ENCODE results near the gene HEXB. TPM values are rescaled to one million over a fixed set of nuclear protein-coding genes. Genes with fewer than 3 reads are reported as not detected.

HEXB gene
- polyA plus RNA-seq, 1 experiment, result 246 TPM

GRCh38 chr5:74648835-74649293 is 36.2 kb upstream of the HEXB start:
- TF ChIP-seq CTCF (IDR thresholded peaks at IDR 0.05; ENCODE audit: low read depth, low read length), result peak; percentile 71
- Histone ChIP-seq H3K4me3 (ENCODE audit: low read depth, low read length) (no peak overlapping the region), H3K9me3 (ENCODE audit: control insufficient read depth, insufficient read depth, low read length) (no peaks in the 10 kb centered on the region), H3K27ac (ENCODE audit: low read depth, low read length) (no peak overlapping the region), H3K27me3 (ENCODE audit: control insufficient read depth, insufficient read depth, low read length) (no peaks in the 10 kb centered on the region)
- ChIA-PET POLR2A (interaction anchor here (0.9 kb wide), 1 partner anchor 8 kb away, joined by 3 read pairs; the partner anchor contains the start of gene ENC1), CTCF (interaction anchor here (0.7 to 2.6 kb wide), 27 partner anchors 8 to 1059 kb away, joined by 3 to 63 read pairs (median 4); partner anchors contain the start of gene ENC1)
- no peak for DNase-seq (ENCODE audit: low read depth, low spot score)

- H3K27me3 ChIP-seq (ENCODE audit: control insufficient read depth, insufficient read depth, low read length), result no peaks in the 10 kb centered on the region
- H3K27ac ChIP-seq (ENCODE audit: low read depth, low read length), result no peak overlapping the region
- H3K9me3 ChIP-seq (ENCODE audit: control insufficient read depth, insufficient read depth, low read length), result no peaks in the 10 kb centered on the region
- no peak for DNase-seq (ENCODE audit: low read depth, low spot score)
- no peak overlapping the region for H3K4me3 ChIP-seq (ENCODE audit: low read depth, low read length)
- POLR2A ChIA-PET, result interaction anchor here (0.9 kb wide), 2 partner anchors 9 to 741 kb away, joined by 3 read pairs; partner anchors contain the start of gene ENC1
- CTCF ChIA-PET, result interaction anchor here (0.7 to 2.6 kb wide), 29 partner anchors 8 to 1059 kb away, joined by 3 to 63 read pairs (median 4); partner anchors contain the start of gene ENC1
- TF ChIP-seq CTCF (IDR thresholded peaks at IDR 0.05; ENCODE audit: low read depth, low read length), result no peak
Observed at GRCh38 chr5:74649421-74649973, 35.5 kb upstream of the HEXB start.

GRCh38 chr5:74651710-74652109 is 33.3 kb upstream of the HEXB start:
- no peak for DNase-seq (ENCODE audit: low read depth, low spot score)
- no peak overlapping the region for H3K27ac ChIP-seq (ENCODE audit: low read depth, low read length)
- no peaks in the 10 kb centered on the region for H3K9me3 ChIP-seq (ENCODE audit: control insufficient read depth, insufficient read depth, low read length)
- CTCF ChIA-PET, result no interaction called here
- POLR2A ChIA-PET, result no interaction called here
- no peak for TF ChIP-seq CTCF (IDR thresholded peaks at IDR 0.05; ENCODE audit: low read depth, low read length)
- no peak overlapping the region for H3K4me3 ChIP-seq (ENCODE audit: low read depth, low read length)
- no peaks in the 10 kb centered on the region for H3K27me3 ChIP-seq (ENCODE audit: control insufficient read depth, insufficient read depth, low read length)

- no peaks in the 10 kb centered on the region for H3K9me3 ChIP-seq (ENCODE audit: control insufficient read depth, insufficient read depth, low read length)
- no peak for TF ChIP-seq CTCF (IDR thresholded peaks at IDR 0.05; ENCODE audit: low read depth, low read length)
- H3K27me3 ChIP-seq (ENCODE audit: control insufficient read depth, insufficient read depth, low read length), result no peaks in the 10 kb centered on the region
- ChIA-PET POLR2A (no interaction called here), CTCF (interaction anchor here (1.2 kb wide), 1 partner anchor 750 kb away, joined by 6 read pairs; no protein-coding TSS in a partner anchor)
- no peak overlapping the region for H3K4me3 ChIP-seq (ENCODE audit: low read depth, low read length)
- no peak overlapping the region for H3K27ac ChIP-seq (ENCODE audit: low read depth, low read length)
- DNase-seq (ENCODE audit: low read depth, low spot score), result no peak
Observed at GRCh38 chr5:74652576-74652975, 32.5 kb upstream of the HEXB start.

- H3K27ac ChIP-seq (ENCODE audit: low read depth, low read length), result no peak overlapping the region
- H3K27me3 ChIP-seq (ENCODE audit: control insufficient read depth, insufficient read depth, low read length), result no peaks in the 10 kb centered on the region
- H3K9me3 ChIP-seq (ENCODE audit: control insufficient read depth, insufficient read depth, low read length), result no peaks in the 10 kb centered on the region
- ChIA-PET POLR2A (interaction anchor here (1.2 kb wide), 1 partner anchor 13 kb away, joined by 4 read pairs; the partner anchor contains the start of gene ENC1), CTCF (interaction anchor here (0.5 to 1.2 kb wide), 3 partner anchors 573 to 1062 kb away, joined by 3 to 5 read pairs (median 4); no protein-coding TSS in a partner anchor)
- no peak overlapping the region for H3K4me3 ChIP-seq (ENCODE audit: low read depth, low read length)
- DNase-seq (ENCODE audit: low read depth, low spot score), result no peak
- TF ChIP-seq CTCF (IDR thresholded peaks at IDR 0.05; ENCODE audit: low read depth, low read length), result no peak
Observed at GRCh38 chr5:74653991-74654390, 31.0 kb upstream of the HEXB start.

Measured in AG04450 (cell line).